Measurements from ENCODE around the gene RAET1G. TPM values are rescaled to one million over a fixed set of nuclear protein-coding genes. Genes with fewer than 3 reads are reported as not detected.
"Not testable (repeated sequence)": the region's sequence is repeated elsewhere in the genome, so short reads cannot be mapped to it uniquely, and the experiment has no call there.

Gene RAET1G, protein sequence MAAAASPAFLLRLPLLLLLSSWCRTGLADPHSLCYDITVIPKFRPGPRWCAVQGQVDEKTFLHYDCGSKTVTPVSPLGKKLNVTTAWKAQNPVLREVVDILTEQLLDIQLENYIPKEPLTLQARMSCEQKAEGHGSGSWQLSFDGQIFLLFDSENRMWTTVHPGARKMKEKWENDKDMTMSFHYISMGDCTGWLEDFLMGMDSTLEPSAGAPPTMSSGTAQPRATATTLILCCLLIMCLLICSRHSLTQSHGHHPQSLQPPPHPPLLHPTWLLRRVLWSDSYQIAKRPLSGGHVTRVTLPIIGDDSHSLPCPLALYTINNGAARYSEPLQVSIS
- total RNA-seq (2022) (8.3 and 9.9 TPM in 2 replicates), Bru-seq, nascent RNA (percentile 27 among the genes with signal in this experiment), BruChase-seq, experiment 1, labeled RNA remaining after a 6-hour chase (percentile 41 among the genes with signal in this experiment), BruChase-seq, experiment 2, labeled RNA remaining after a 2-hour chase (percentile 36 among the genes with signal in this experiment)
- long read RNA-seq, transcript RAET1G-202 (5 exons, 904 nt), result major isoform, 12 of 26 reads
- long read RNA-seq, transcript RAET1G-201 (5 exons, 1,107 nt), result minor isoform, 9 of 26 reads
- long read RNA-seq, partial matches to known transcripts, result 0 of 26 reads
- long read RNA-seq, other reads (novel, unspliced or antisense), result 4 of 26 reads

DNA sequence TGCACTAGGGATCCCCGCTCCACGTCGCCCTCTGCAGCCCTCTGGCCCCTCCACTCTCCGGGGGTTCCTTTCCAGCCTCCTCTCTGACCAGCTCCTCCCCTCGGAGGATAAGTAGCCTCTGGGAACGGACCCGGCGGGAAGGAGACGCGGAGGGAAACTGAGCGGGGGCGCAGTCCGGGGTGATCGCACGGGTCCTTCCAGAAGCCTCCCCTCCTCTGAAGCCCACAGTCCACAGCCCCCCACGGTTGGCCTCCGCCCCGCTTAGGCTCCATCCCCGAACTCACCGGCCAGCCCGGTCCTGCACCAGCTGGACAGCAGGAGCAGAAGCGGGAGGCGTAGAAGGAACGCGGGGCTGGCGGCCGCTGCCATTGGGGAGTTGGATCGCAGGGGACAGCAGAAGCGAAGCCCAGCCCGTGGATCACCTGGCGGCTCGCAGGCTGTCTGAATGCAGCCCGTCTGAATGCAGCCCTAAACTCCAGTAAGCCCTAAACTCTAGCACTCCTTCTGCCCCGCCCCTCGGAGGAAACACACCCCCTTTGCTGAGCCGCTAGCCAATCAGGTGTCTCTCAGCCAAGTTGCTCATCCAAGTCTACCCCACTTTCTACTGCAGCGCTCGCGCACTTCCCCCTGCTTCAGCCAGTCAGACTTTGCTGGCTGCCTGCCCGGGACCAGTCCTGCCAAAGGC lies at the start of gene RAET1G:
TSS of gene RAET1G (minus strand) at position 480 of the 685 bp plus-strand sequence. CDS start at position 369, 111 bp downstream.
- BruUV-seq (replicated peaks), result no TSS peak
- TF ChIP-seq, protein P1, sequence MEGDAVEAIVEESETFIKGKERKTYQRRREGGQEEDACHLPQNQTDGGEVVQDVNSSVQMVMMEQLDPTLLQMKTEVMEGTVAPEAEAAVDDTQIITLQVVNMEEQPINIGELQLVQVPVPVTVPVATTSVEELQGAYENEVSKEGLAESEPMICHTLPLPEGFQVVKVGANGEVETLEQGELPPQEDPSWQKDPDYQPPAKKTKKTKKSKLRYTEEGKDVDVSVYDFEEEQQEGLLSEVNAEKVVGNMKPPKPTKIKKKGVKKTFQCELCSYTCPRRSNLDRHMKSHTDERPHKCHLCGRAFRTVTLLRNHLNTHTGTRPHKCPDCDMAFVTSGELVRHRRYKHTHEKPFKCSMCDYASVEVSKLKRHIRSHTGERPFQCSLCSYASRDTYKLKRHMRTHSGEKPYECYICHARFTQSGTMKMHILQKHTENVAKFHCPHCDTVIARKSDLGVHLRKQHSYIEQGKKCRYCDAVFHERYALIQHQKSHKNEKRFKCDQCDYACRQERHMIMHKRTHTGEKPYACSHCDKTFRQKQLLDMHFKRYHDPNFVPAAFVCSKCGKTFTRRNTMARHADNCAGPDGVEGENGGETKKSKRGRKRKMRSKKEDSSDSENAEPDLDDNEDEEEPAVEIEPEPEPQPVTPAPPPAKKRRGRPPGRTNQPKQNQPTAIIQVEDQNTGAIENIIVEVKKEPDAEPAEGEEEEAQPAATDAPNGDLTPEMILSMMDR (IDR thresholded peaks at IDR 0.05; ENCODE audit: unreplicated experiment), result no peak

DNA sequence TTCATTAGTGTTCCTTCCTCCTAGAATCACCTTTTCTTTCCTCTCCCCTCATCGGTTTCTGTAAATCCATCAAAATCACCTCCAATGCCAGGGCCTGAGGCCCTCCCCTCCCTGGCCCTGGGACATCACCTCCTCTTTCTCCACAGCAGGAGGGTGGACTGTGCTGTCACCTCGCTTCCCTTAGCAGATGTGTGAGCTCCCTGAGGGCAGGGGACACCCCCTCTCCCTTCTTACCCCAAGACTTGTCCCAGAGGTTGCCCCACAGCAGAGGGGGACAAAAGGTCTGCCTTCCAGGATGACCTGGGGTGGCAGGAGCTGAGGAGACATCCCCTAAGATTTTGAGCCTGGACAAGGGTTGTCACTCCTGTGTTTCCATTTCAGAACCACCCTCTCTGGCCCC lies 46.7 kb upstream of the RAET1G start:
- no peaks in the 10 kb centered on the region for H3K9me3 Mint-ChIP-seq (ENCODE audit: unreplicated experiment)
- no peak for DNase-seq (ENCODE audit: unreplicated experiment)
- BruUV-seq (replicated peaks), result no TSS peak
- no peak overlapping the region for H3K27ac Mint-ChIP-seq (ENCODE audit: low read depth, unreplicated experiment)
- H3K4me1 Mint-ChIP-seq (ENCODE audit: insufficient read depth, unreplicated experiment), result no peaks in the 10 kb centered on the region
- CTCF ChIA-PET, result no interaction called here
- H3K4me3 Mint-ChIP-seq (ENCODE audit: unreplicated experiment), result no peak overlapping the region
- POLR2A ChIA-PET, result no interaction called here
- TF ChIP-seq, protein P1 (IDR thresholded peaks at IDR 0.05; ENCODE audit: unreplicated experiment), result no peak
- H3K27me3 Mint-ChIP-seq (ENCODE audit: insufficient read depth, unreplicated experiment), result peaks cover 21% of the 10 kb centered on the region
- no peaks in the 10 kb centered on the region for H3K36me3 Mint-ChIP-seq (ENCODE audit: insufficient read depth, unreplicated experiment)
- intact Hi-C loops (cut with micrococcal nuclease), result no loop called here

More for the DNA sequence above, at the start of gene RAET1G:
- Mint-ChIP-seq H3K9me3 (ENCODE audit: unreplicated experiment) (no peaks in the 10 kb centered on the region), H3K27me3 (ENCODE audit: insufficient read depth, unreplicated experiment) (peaks cover 2% of the 10 kb centered on the region), H3K36me3 (ENCODE audit: insufficient read depth, unreplicated experiment) (no peaks in the 10 kb centered on the region), H3K4me1 (ENCODE audit: insufficient read depth, unreplicated experiment) (peaks cover 21% of the 10 kb centered on the region), H3K4me3 (ENCODE audit: unreplicated experiment) (peak within 1 kb of the TSS; percentile 81), H3K27ac (ENCODE audit: low read depth, unreplicated experiment) (no peak within 1 kb of the TSS)
- CTCF ChIA-PET, result interaction anchor here (0.6 to 3.9 kb wide), 6 partner anchors 37 to 88 kb away, joined by 3 to 43 read pairs (median 3); no protein-coding TSS in a partner anchor
- DNase-seq (ENCODE audit: unreplicated experiment), result peak; percentile 96
- intact Hi-C loops (cut with micrococcal nuclease), result loop anchor here (2.0 to 10.0 kb wide), 2 partner anchors 58 to 378 kb away; partner anchors contain the start of genes LRP11 and PPIL4
- POLR2A ChIA-PET, result interaction anchor here (0.6 to 3.4 kb wide), 7 partner anchors 22 to 857 kb away, joined by 3 to 14 read pairs (median 3); no protein-coding TSS in a partner anchor

DNA sequence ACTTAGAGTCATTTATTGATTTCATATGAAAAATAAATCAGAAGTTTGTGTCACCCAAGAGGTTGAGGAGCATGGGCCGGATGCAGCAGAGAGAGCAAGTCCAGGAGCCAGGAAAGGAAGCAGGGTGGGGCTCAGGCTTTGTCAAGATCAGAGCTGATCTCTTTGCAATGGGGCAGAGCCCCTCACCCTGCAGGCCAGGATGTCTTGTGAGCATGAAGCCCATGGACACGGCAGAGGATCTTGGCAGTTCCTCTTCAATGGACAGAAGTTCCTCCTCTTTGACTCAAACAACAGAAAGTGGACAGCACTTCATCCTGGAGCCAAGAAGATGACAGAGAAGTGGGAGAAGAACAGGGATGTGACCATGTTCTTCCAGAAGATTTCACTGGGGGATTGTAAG lies 46.0 kb upstream of the RAET1G start:
- H3K9me3 Mint-ChIP-seq (ENCODE audit: unreplicated experiment); H3K36me3 Mint-ChIP-seq (ENCODE audit: insufficient read depth, unreplicated experiment); H3K27ac Mint-ChIP-seq (ENCODE audit: low read depth, unreplicated experiment); DNase-seq (ENCODE audit: unreplicated experiment); BruUV-seq (replicated peaks); H3K4me1 Mint-ChIP-seq (ENCODE audit: insufficient read depth, unreplicated experiment); POLR2A ChIA-PET; intact Hi-C loops (cut with micrococcal nuclease); H3K4me3 Mint-ChIP-seq (ENCODE audit: unreplicated experiment); CTCF ChIA-PET: not testable (repeated sequence)
- peaks cover 14% of the 10 kb centered on the region for H3K27me3 Mint-ChIP-seq (ENCODE audit: insufficient read depth, unreplicated experiment)

DNA sequence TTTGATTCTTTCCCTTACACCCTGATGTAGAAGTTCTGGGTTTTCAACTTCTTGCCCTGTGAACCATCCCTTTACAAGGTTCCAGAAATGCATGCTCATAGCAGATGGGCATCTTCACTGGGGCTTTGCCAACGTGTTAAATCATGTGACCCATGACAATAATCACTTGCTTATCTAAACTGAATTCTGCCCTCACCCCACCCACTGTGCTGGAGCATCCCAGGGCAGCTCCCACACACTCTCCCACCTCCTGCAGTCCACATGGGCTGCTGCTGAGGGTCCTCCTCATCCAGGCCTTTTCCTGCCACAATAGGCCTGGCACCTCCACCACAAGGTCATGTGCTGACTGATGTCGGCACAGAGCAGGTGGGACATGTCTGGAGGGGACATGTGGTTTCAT lies 45.1 kb upstream of the RAET1G start:
- intact Hi-C loops (cut with micrococcal nuclease); H3K36me3 Mint-ChIP-seq (ENCODE audit: insufficient read depth, unreplicated experiment); POLR2A ChIA-PET; H3K4me3 Mint-ChIP-seq (ENCODE audit: unreplicated experiment); DNase-seq (ENCODE audit: unreplicated experiment); CTCF ChIA-PET; H3K27ac Mint-ChIP-seq (ENCODE audit: low read depth, unreplicated experiment); H3K4me1 Mint-ChIP-seq (ENCODE audit: insufficient read depth, unreplicated experiment); H3K9me3 Mint-ChIP-seq (ENCODE audit: unreplicated experiment); BruUV-seq (replicated peaks): not testable (repeated sequence)
- peaks cover 13% of the 10 kb centered on the region for H3K27me3 Mint-ChIP-seq (ENCODE audit: insufficient read depth, unreplicated experiment)
